Activated naive CD8-positive, alpha-beta T cell (primary cell): ENCODE data around the gene IQCF5.

Experiments used
- H3K27ac Mint-ChIP-seq: one replicate; pipeline ENCODE4 v1.8.0; 2021; ENCODE audit warnings: mixed read lengths
- H3K27me3 Mint-ChIP-seq: one replicate; pipeline ENCODE4 v1.8.0; 2021; ENCODE audit warnings: mixed read lengths
- H3K36me3 Mint-ChIP-seq: one replicate; pipeline ENCODE4 v1.8.0; 2021; ENCODE audit warnings: mixed read lengths
- H3K4me1 Mint-ChIP-seq: one replicate; pipeline ENCODE4 v1.8.0; 2021; ENCODE audit warnings: low read depth, mixed read lengths
- H3K4me3 Mint-ChIP-seq: one replicate; pipeline ENCODE4 v1.8.0; 2021; ENCODE audit warnings: mild to moderate bottlenecking, mixed read lengths
- H3K9me3 Mint-ChIP-seq: one replicate; pipeline ENCODE4 v1.8.0; 2021; ENCODE audit warnings: low read depth, mixed read lengths

The IQCF5 gene

GRCh38 chr3:51830345-51830744 lies 45.1 kb downstream of the IQCF5 start:
- Mint-ChIP-seq H3K4me3 (no peak overlapping the region), H3K27me3 (peaks cover 11% of the 10 kb centered on the region), H3K4me1 (no peaks in the 10 kb centered on the region), H3K27ac (no peak overlapping the region), H3K36me3 (peaks cover 8% of the 10 kb centered on the region), H3K9me3 (peaks cover 14% of the 10 kb centered on the region)

- Mint-ChIP-seq H3K9me3 (peaks cover 14% of the 10 kb centered on the region), H3K27ac (no peak overlapping the region), H3K4me3 (no peak overlapping the region), H3K4me1 (peaks cover 3% of the 10 kb centered on the region), H3K36me3 (peaks cover 8% of the 10 kb centered on the region), H3K27me3 (peaks cover 5% of the 10 kb centered on the region)
Observed at GRCh38 chr3:51828297-51828696, 47.1 kb downstream of the IQCF5 start.
